SK-N-MC (cell line): Measurements from ENCODE around the gene SNAPIN.

Experiments
- DNase-seq: peaks from one replicate; pipeline ENCODE4 v3.0.0-alpha.2; 2011; ENCODE audit warnings: low read depth, low spot score
- H3K27ac ChIP-seq: fragments of 200-600 bp; sonication (generic); 2 replicates; pipeline ENCODE4 v1.5.1; 2016; ENCODE audit warnings: mixed run types
- H3K36me3 ChIP-seq: fragments of 200-600 bp; sonication (generic); 2 replicates; pipeline ENCODE4 v1.6.1; 2017; ENCODE audit warnings: antibody characterized with exemption, low read length, mixed read lengths; ENCODE audit not compliant: insufficient read depth
- H3K4me3 ChIP-seq: fragments of 200-600 bp; sonication (generic); 2 replicates; pipeline ENCODE4 v1.5.1; 2016
- H3K9ac ChIP-seq: fragments of 200-600 bp; sonication (generic); 2 replicates; pipeline ENCODE4 v1.8.0; 2017; ENCODE audit warnings: mixed run types, mixed read lengths; ENCODE audit not compliant: insufficient read length
- H3K9me3 ChIP-seq: fragments of 200-600 bp; sonication (generic); 2 replicates; pipeline ENCODE4 v1.6.1; 2017; ENCODE audit warnings: low read depth, mild to moderate bottlenecking, antibody characterized with exemption, low read length, moderate library complexity, mixed read lengths
- EZH2 ChIP-seq: fragments of 200-600 bp; sonication (generic); IDR thresholded peaks from one replicate; pipeline ENCODE4 v1.6.1; 2017; ENCODE audit warnings: antibody characterized with exemption
- FOXP2 ChIP-seq: optimal IDR thresholded peaks from 2 replicates; pipeline ENCODE3; 2011; ENCODE audit warnings: mild to moderate bottlenecking, moderate library complexity; ENCODE audit not compliant: insufficient read depth; ENCODE audit errors: extremely low read length, control extremely low read depth
- POLR2AphosphoS5 ChIP-seq: IDR thresholded peaks from 2 replicates; pipeline ENCODE4 v1.6.1; 2012; ENCODE audit warnings: mild to moderate bottlenecking, low read depth, low read length, borderline replicate concordance

SNAPIN gene

DNA sequence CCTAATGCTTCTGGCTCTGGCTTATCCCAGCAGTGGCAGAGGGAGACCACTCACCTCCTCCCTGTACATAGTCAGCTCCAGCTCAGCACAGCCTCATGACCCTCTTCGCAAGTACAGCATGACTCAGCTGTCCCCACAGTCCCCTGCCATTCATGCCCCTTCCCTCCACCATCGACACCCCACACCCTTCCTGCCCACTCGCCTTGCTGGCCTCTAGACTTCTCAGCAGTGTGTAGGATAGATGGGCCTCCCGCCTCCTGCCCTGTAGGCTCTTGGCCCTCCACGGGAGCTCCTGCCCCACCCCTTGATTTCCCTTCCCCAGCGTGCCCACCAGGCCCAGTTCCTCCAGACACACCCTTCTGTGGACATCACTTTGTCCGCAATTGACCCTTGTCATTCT, 29.8 kb downstream of the SNAPIN start:
- Histone ChIP-seq H3K27ac (no peak overlapping the region), H3K9ac (no peak overlapping the region), H3K9me3 (no peaks in the 10 kb centered on the region), H3K4me3 (no peak overlapping the region), H3K36me3 (no peaks in the 10 kb centered on the region)
- TF ChIP-seq EZH2 (no peak), FOXP2 (no peak), POLR2AphosphoS5 (no peak)
- DNase-seq: no peak

DNA sequence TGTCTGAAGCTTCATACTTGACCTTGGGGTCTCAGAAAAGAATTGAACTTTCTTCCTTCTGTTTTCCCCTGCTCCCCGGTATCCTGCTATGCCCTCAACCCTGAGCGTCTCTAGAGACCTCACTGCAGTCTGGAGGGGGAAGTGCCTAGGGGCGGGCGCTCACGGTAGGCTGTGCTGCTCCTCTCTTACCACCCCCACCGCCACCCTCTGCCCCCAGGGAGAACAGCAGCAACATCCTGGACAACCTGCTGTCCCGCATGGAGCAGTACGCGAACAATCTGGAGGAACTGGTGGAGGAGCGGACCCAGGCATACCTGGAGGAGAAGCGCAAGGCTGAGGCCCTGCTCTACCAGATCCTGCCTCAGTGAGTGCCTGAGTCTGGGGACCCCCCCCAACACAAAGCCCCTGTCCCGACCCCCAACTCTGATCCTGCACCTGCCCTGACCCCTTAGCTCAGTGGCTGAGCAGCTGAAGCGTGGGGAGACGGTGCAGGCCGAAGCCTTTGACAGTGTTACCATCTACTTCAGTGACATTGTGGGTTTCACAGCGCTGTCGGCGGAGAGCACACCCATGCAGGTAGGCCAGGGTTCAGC, 30.3 kb downstream of the SNAPIN start:
- no peak overlapping the region for H3K9ac ChIP-seq
- H3K4me3 ChIP-seq: no peak overlapping the region
- TF ChIP-seq FOXP2 (no peak), POLR2AphosphoS5 (no peak), EZH2 (no peak)
- H3K27ac ChIP-seq: no peak overlapping the region
- no peak for DNase-seq
- H3K36me3 ChIP-seq: no peaks in the 10 kb centered on the region
- H3K9me3 ChIP-seq: no peaks in the 10 kb centered on the region

DNA sequence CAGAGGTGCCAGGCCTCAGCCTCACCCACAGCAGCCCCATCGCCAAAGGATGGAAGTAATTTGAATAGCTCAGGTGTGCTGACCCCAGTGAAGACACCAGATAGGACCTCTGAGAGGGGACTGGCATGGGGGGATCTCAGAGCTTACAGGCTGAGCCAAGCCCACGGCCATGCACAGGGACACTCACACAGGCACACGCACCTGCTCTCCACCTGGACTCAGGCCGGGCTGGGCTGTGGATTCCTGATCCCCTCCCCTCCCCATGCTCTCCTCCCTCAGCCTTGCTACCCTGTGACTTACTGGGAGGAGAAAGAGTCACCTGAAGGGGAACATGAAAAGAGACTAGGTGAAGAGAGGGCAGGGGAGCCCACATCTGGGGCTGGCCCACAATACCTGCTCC, 35.0 kb downstream of the SNAPIN start:
- TF ChIP-seq EZH2 (no peak), FOXP2 (no peak), POLR2AphosphoS5 (no peak)
- H3K4me3 ChIP-seq: no peak overlapping the region
- H3K27ac ChIP-seq: no peak overlapping the region
- H3K36me3 ChIP-seq: no peaks in the 10 kb centered on the region
- no peaks in the 10 kb centered on the region for H3K9me3 ChIP-seq
- H3K9ac ChIP-seq: no peak overlapping the region
- DNase-seq: no peak

DNA sequence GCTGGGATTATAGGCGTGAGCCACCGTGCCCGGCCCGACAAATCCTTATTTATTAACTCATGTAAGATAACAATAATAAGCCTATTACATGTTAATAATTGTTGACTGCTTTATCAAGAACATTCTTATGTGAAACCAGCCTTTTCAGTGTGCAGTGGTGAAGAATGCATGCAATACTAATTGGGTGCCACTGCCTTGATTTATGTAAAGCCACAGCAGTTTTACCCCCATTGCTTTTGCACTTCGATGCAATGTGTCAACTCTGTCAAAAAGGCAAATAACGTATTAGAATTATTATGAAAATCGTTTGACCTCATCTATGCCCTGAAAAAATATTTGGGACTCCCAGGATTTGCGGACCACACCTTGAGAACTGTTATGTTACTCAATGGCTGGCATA, 38.2 kb downstream of the SNAPIN start:
- Histone ChIP-seq H3K9me3 (no peaks in the 10 kb centered on the region), H3K36me3 (no peaks in the 10 kb centered on the region), H3K9ac (no peak overlapping the region), H3K27ac (no peak overlapping the region), H3K4me3 (no peak overlapping the region)
- TF ChIP-seq EZH2: no peak
- TF ChIP-seq POLR2AphosphoS5: no peak
- no peak for TF ChIP-seq FOXP2
- no peak for DNase-seq

DNA sequence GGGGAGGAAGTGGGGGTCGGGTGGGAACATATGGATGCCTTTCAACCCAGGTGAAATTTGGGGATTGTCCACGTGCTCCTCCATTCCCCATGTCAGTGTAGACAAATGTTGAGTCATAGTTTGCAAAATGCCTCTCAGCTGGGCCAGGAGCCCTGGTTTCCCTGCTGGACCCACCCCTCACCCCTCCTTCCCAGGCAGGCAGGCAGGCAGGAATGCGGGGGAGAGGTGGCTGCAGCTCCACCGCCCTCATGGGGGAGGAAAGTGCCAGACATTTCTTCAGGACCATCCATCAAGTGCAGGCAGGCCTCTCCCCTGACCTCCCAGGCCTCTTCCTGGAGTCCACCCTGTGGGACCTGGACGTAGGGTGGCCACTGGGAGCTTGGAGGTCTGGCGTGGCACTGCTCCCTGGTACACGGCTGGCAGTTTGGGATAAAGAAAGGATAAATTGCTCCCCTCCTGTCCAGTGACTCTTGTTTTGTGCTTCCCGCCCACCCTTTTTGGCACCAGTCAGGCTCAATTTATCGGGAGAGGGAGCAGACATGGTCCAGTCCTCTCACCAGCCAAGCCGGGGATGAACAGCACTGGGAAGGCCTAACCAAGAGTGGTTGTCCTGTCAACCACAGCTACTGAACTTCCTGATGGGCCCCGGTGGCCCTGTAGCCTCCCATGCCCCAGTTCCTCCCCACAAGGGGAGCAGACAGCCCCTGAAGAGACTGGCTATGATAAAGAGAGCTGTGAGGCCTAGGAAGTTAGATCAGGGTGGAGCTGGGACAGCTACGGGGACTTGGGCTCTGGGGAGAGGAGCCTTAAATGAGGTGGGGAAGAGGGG, 38.9 kb downstream of the SNAPIN start:
- H3K36me3 ChIP-seq: no peaks in the 10 kb centered on the region
- no peaks in the 10 kb centered on the region for H3K9me3 ChIP-seq
- TF ChIP-seq EZH2 (no peak), POLR2AphosphoS5 (no peak), FOXP2 (no peak)
- no peak overlapping the region for H3K9ac ChIP-seq
- no peak for DNase-seq
- no peak overlapping the region for H3K27ac ChIP-seq
- no peak overlapping the region for H3K4me3 ChIP-seq

DNA sequence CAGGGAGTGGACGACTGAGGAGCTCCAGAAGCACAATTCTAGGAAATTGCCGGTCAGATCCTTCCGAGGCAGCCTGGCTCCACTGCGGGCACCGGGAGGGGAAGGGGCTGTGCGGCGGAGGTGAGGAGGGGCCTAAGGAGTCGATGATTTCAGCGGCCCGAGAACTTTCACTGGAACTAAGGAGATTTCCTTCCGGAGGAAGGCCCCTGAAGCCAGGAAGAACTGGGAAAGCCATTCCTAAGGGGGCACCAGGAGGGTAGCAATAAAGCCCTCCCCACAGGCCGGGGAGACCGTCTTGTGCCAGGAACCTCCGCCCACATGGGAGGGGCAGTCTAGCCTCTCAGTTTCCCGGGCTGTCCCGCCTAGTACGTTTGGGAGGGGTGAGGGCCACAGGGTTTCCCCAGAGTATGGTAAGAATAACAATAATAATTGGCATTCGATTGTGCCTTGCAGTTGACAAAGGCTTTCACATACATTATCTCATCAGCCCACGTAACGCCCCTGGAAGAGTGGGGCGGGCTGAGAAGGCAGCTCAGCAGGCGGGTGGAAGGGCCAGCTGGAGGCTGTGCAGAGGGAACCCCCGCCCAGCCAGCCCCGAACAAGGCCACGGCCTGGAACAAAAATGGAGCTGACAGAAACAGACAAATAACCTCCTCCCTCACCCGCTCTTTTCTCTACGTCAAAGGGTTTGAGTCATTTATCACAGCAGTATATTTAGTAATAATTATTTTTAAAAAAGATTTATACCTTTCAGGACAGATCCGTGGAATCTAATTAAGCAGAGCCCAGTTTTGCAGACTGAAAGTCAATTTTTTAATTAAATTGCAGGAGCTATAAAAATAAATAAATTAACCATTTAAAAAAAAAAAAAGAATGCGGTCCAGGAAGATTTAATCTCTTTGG, 39.8 kb downstream of the SNAPIN start:
- H3K9me3 ChIP-seq: no peaks in the 10 kb centered on the region
- H3K4me3 ChIP-seq: no peak overlapping the region
- H3K36me3 ChIP-seq: no peaks in the 10 kb centered on the region
- no peak for TF ChIP-seq FOXP2
- TF ChIP-seq POLR2AphosphoS5: no peak
- no peak for TF ChIP-seq EZH2
- DNase-seq: no peak
- no peak overlapping the region for H3K27ac ChIP-seq
- no peak overlapping the region for H3K9ac ChIP-seq

DNA sequence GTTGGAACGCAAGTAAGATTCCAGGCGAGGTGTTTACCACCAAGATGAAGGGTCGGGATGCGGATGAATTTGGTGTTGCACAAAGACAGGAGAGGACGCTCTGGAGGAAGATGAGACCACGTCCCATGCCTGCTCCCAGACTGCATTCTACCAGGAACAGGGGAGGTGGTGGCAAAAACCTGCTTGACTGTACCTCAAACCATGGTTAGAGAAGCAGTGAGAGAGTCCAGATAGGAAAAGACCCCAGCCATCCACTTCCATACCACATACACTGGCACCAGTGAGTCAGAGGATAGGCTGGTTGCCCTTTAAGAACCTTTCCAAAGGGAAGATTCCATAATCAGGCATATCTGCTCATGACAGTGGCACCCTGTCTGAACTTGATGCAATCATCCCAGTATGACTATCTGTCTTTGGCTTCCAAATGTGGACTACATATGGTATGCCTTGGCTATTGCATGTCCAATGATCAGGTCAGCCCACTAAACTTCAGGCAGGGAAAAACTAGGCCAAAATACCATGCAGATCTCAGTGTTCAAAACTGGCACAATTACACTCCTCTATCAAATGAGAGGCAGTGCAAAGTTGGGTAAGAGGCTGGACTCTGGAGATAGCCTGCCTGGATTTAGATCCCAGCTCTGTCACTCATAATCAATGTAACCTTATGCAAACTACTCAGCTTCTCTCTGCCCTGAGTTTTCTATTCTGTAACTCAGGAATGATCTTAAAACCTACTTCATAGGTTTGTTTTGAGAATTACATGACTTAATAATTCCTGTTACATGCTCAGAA, 40.6 kb downstream of the SNAPIN start:
- Histone ChIP-seq H3K36me3 (no peaks in the 10 kb centered on the region), H3K9ac (no peak overlapping the region), H3K9me3 (no peaks in the 10 kb centered on the region), H3K27ac (no peak overlapping the region), H3K4me3 (no peak overlapping the region)
- no peak for DNase-seq
- TF ChIP-seq EZH2: no peak
- TF ChIP-seq POLR2AphosphoS5: no peak
- no peak for TF ChIP-seq FOXP2
